ENCODE results near the gene SNTG2. TPM values are rescaled to one million over a fixed set of nuclear protein-coding genes. Genes with fewer than 3 reads are reported as not detected.

Gene SNTG2
- total RNA-seq, 1 donor from 2014 or later, result not detected

- no peak for DNase-seq (ENCODE audit: low read depth)
- no peak for TF ChIP-seq CTCF (conservative IDR thresholded peaks at IDR 0.05; ENCODE audit: low read depth, low read length)
- no peak overlapping the region for H3K4me3 ChIP-seq (ENCODE audit: low read depth, low read length)
These were observed 257.9 kb downstream of the SNTG2 start for GRCh38 chr2:1208522-1208921.

- no peak overlapping the region for H3K4me3 ChIP-seq (ENCODE audit: low read depth, low read length)
- DNase-seq (ENCODE audit: low read depth), result no peak
- no peak for TF ChIP-seq CTCF (conservative IDR thresholded peaks at IDR 0.05; ENCODE audit: low read depth, low read length)
These were observed 258.6 kb downstream of the SNTG2 start for GRCh38 chr2:1209246-1209645.

GRCh38 chr2:1209761-1210160 lies 259.1 kb downstream of the SNTG2 start:
- no peak overlapping the region for H3K4me3 ChIP-seq (ENCODE audit: low read depth, low read length)
- no peak for DNase-seq (ENCODE audit: low read depth)
- TF ChIP-seq CTCF (conservative IDR thresholded peaks at IDR 0.05; ENCODE audit: low read depth, low read length), result no peak

GRCh38 chr2:1210352-1210751 lies 259.7 kb downstream of the SNTG2 start:
- no peak for DNase-seq (ENCODE audit: low read depth)

GRCh38 chr2:1219901-1220573 lies 269.4 kb downstream of the SNTG2 start:
- no peak for DNase-seq (ENCODE audit: low read depth)
- TF ChIP-seq CTCF (conservative IDR thresholded peaks at IDR 0.05; ENCODE audit: low read depth, low read length), result no peak
- H3K4me3 ChIP-seq (ENCODE audit: low read depth, low read length), result no peak overlapping the region

More at GRCh38 chr2:1210352-1210751, 259.7 kb downstream of the SNTG2 start:
- TF ChIP-seq CTCF (conservative IDR thresholded peaks at IDR 0.05; ENCODE audit: low read depth, low read length), result no peak
- H3K4me3 ChIP-seq (ENCODE audit: low read depth, low read length), result no peak overlapping the region

- H3K4me3 ChIP-seq (ENCODE audit: low read depth, low read length), result no peak overlapping the region
- DNase-seq (ENCODE audit: low read depth), result no peak
- TF ChIP-seq CTCF (conservative IDR thresholded peaks at IDR 0.05; ENCODE audit: low read depth, low read length), result no peak
These were observed 271.4 kb downstream of the SNTG2 start for GRCh38 chr2:1222056-1222455.

- no peak for TF ChIP-seq CTCF (conservative IDR thresholded peaks at IDR 0.05; ENCODE audit: low read depth, low read length)
- no peak overlapping the region for H3K4me3 ChIP-seq (ENCODE audit: low read depth, low read length)
- DNase-seq (ENCODE audit: low read depth), result no peak
These were observed 273.1 kb downstream of the SNTG2 start for GRCh38 chr2:1223791-1224190.

Measured in epithelial cell of proximal tubule (primary cell).